Activated CD4-positive, alpha-beta T cell treated with anti-CD3 and anti-CD28 coated beads for 4 hours (primary cell): ENCODE measurements around the gene INPPL1.
"Not testable (repeated sequence)": the region's sequence is repeated elsewhere in the genome, so short reads cannot be mapped to it uniquely, and the experiment has no call there.

ENCODE experiments used
- DNase-seq, 2 donors: peaks; one replicate each; pipeline ENCODE4 v3.0.0-alpha.2; 2020

INPPL1 gene

GRCh38 chr11:72224564-72225410, at the start of gene INPPL1:
TSS of gene INPPL1 (plus strand) at chr11:72224767. CDS start at chr11:72224985, 218 bp downstream.
- peak; percentile 37 to 44 for DNase-seq

- no peak for DNase-seq
Observed at GRCh38 chr11:72177656-72178055, 46.9 kb upstream of the INPPL1 start.

- DNase-seq, result no peak
Observed at GRCh38 chr11:72179049-72179803, 45.3 kb upstream of the INPPL1 start.

GRCh38 chr11:72179804-72180396, 44.7 kb upstream of the INPPL1 start:
- no peak for DNase-seq

- DNase-seq, result not testable (repeated sequence)
Observed at GRCh38 chr11:72180892-72181552, 43.5 kb upstream of the INPPL1 start.

- DNase-seq, result not testable (repeated sequence)
Observed at GRCh38 chr11:72181553-72181958, 43.0 kb upstream of the INPPL1 start.

- no peak for DNase-seq
Observed at GRCh38 chr11:72188267-72188666, 36.3 kb upstream of the INPPL1 start.

GRCh38 chr11:72189455-72190250, 34.9 kb upstream of the INPPL1 start:
- DNase-seq, result no peak

- DNase-seq, result no peak
Observed at GRCh38 chr11:72190631-72191071, 33.9 kb upstream of the INPPL1 start.

GRCh38 chr11:72191961-72192381, 32.6 kb upstream of the INPPL1 start, which contains the start of gene FOLR1:
TSS of gene FOLR1 (plus strand) at chr11:72192140. CDS start at chr11:72192174, 34 bp downstream.
- no peak for DNase-seq

- no peak for DNase-seq
Observed at GRCh38 chr11:72195518-72196270, 28.9 kb upstream of the INPPL1 start.

- not testable (repeated sequence) for DNase-seq
Observed at GRCh38 chr11:72201445-72201844, 23.1 kb upstream of the INPPL1 start.

- DNase-seq, result no peak
Observed at GRCh38 chr11:72202571-72202970, 22.0 kb upstream of the INPPL1 start.

- DNase-seq, result no peak
Observed at GRCh38 chr11:72203163-72203562, 21.4 kb upstream of the INPPL1 start.

GRCh38 chr11:72204886-72205285, 19.7 kb upstream of the INPPL1 start:
- DNase-seq, result no peak

GRCh38 chr11:72206794-72207193, 17.8 kb upstream of the INPPL1 start:
- not testable (repeated sequence) for DNase-seq

- no peak for DNase-seq
Observed at GRCh38 chr11:72208281-72208680, 16.3 kb upstream of the INPPL1 start.

GRCh38 chr11:72209101-72209500, 15.5 kb upstream of the INPPL1 start:
- DNase-seq, result no peak

- no peak for DNase-seq
Observed at GRCh38 chr11:72216638-72217037, 7.9 kb upstream of the INPPL1 start, which contains the start of gene FOLR2. TSS of gene FOLR2 (plus strand) at chr11:72216794. CDS start at chr11:72218585, 1,791 bp downstream.

GRCh38 chr11:72217841-72218240, 6.7 kb upstream of the INPPL1 start:
- no peak for DNase-seq

GRCh38 chr11:72218251-72218745, 6.3 kb upstream of the INPPL1 start:
- no peak for DNase-seq
